Type B pancreatic cell (in vitro differentiated cells): ENCODE results near the gene PRPF4. TPM values are rescaled to one million over a fixed set of nuclear protein-coding genes. Genes with fewer than 3 reads are reported as not detected.
"Not testable (repeated sequence)": the region's sequence is repeated elsewhere in the genome, so short reads cannot be mapped to it uniquely, and the experiment has no call there.

Experiments
- DNase-seq: peaks from one replicate; pipeline ENCODE4 v3.0.0; 2021; ENCODE audit warnings: mixed read lengths; ENCODE audit not compliant: unreplicated experiment; ENCODE audit errors: extremely low spot score
- H3K27ac Mint-ChIP-seq: 2 replicates; pipeline ENCODE4 v1.8.0; 2021; ENCODE audit warnings: mild to moderate bottlenecking, mixed read lengths
- H3K27me3 Mint-ChIP-seq: 2 replicates; pipeline ENCODE4 v1.8.0; 2021; ENCODE audit warnings: mixed read lengths
- H3K36me3 Mint-ChIP-seq: 2 replicates; pipeline ENCODE4 v1.8.0; 2021; ENCODE audit warnings: mixed read lengths
- H3K4me1 Mint-ChIP-seq: one replicate; pipeline ENCODE4 v1.8.0; 2021; ENCODE audit warnings: mixed read lengths; ENCODE audit not compliant: unreplicated experiment
- H3K4me3 Mint-ChIP-seq: 2 replicates; pipeline ENCODE4 v1.8.0; 2021; ENCODE audit warnings: mild to moderate bottlenecking, mixed read lengths
- H3K9me3 Mint-ChIP-seq: 2 replicates; pipeline ENCODE4 v1.8.0; 2021; ENCODE audit warnings: mixed read lengths
- total RNA-seq: library from RNA; stranded (reverse); gene quantifications from 2 replicates; pipeline ENCODE4 v1.2.1, GENCODE V29; 2021; ENCODE audit warnings: low replicate concordance
- TF ChIP-seq, protein P1 (sequence below): fragments of 200-600 bp; sonication (generic); conservative IDR thresholded peaks from 2 replicates; pipeline ENCODE4 v1.5.0; 2021; ENCODE audit warnings: antibody characterized with exemption, mild to moderate bottlenecking

PRPF4 gene
- total RNA-seq, 1 donor from 2014 or later, result 38.0 TPM

DNA sequence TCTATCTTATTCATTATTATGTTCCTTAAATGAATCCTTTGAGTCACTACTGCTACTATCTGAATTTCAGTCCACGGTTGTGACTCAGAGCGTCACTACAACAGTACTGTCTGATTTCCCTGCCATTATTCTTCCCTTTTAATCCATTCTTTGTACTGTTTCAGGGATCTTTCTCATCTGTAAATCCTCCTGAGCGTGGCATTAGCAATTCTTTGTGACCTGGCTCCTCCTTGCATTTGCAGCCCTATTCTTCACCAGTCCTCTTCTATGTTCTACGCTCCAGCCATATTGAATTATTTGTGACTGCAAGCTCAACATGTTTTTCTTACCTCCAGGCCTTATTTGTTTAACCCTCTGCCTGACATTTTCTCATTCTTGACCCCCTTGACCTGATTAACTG lies 5.9 kb downstream of the PRPF4 start:
- DNase-seq, result no peak
- TF ChIP-seq, protein P1, sequence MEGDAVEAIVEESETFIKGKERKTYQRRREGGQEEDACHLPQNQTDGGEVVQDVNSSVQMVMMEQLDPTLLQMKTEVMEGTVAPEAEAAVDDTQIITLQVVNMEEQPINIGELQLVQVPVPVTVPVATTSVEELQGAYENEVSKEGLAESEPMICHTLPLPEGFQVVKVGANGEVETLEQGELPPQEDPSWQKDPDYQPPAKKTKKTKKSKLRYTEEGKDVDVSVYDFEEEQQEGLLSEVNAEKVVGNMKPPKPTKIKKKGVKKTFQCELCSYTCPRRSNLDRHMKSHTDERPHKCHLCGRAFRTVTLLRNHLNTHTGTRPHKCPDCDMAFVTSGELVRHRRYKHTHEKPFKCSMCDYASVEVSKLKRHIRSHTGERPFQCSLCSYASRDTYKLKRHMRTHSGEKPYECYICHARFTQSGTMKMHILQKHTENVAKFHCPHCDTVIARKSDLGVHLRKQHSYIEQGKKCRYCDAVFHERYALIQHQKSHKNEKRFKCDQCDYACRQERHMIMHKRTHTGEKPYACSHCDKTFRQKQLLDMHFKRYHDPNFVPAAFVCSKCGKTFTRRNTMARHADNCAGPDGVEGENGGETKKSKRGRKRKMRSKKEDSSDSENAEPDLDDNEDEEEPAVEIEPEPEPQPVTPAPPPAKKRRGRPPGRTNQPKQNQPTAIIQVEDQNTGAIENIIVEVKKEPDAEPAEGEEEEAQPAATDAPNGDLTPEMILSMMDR, result no peak
- Mint-ChIP-seq H3K27ac (no peak overlapping the region), H3K36me3 (peaks cover 47% of the 10 kb centered on the region), H3K9me3 (no peaks in the 10 kb centered on the region), H3K4me3 (no peak overlapping the region), H3K4me1 (peaks cover 7% of the 10 kb centered on the region), H3K27me3 (no peaks in the 10 kb centered on the region)

DNA sequence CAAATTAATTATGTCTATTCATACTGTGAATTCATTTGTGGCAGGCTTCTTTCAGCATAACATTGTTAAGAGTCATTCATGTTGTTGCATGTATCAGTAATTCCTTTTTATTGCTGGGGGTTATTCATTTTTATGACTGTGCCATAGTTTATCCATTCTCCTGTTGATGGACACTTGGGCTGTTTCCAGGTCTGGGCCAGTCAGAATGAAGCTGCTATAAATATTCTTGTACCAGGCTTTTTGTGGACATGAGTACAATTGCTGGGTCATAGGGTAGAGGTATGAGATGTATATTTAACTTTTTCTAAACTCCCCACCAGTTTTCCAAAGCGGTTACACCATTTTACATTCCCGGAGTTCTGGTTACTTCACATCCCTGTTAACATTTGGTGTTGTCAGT lies 13.6 kb downstream of the PRPF4 start:
- Mint-ChIP-seq H3K4me3 (no peak overlapping the region), H3K36me3 (peaks cover 25% of the 10 kb centered on the region), H3K27ac (no peak overlapping the region), H3K4me1 (no peaks in the 10 kb centered on the region), H3K27me3 (no peaks in the 10 kb centered on the region), H3K9me3 (no peaks in the 10 kb centered on the region)
- TF ChIP-seq, protein P1, result no peak
- no peak for DNase-seq

DNA sequence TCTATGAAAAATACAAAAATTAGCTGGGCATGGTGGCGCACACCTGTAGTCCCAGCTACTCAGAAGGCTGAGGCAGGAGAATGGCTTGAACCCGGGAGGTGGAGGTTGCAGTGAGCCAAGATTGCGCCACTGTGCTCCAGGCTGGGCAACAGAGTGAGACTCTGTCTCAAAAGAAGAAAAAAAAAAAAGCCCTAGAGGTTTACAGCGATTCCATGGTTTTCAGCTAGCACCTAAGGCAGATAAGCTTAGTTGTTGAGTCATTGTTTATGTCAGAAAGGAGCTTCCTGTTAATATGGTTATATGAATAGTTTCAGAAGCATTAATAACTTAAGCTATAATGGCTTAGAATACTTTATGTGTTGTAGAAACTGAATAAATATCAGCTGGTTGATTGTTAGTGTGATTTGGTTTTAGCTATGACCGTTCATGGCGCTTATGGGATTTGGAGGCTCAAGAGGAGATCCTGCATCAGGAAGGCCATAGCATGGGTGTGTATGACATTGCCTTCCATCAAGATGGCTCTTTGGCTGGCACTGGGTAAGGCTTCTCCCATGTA lies 14.7 kb downstream of the PRPF4 start:
- H3K36me3 Mint-ChIP-seq, result peaks cover 17% of the 10 kb centered on the region
- H3K27me3 Mint-ChIP-seq, result no peaks in the 10 kb centered on the region
- no peak for DNase-seq
- no peak overlapping the region for H3K4me3 Mint-ChIP-seq
- no peaks in the 10 kb centered on the region for H3K4me1 Mint-ChIP-seq
- no peaks in the 10 kb centered on the region for H3K9me3 Mint-ChIP-seq
- TF ChIP-seq, protein P1, result no peak
- no peak overlapping the region for H3K27ac Mint-ChIP-seq

DNA sequence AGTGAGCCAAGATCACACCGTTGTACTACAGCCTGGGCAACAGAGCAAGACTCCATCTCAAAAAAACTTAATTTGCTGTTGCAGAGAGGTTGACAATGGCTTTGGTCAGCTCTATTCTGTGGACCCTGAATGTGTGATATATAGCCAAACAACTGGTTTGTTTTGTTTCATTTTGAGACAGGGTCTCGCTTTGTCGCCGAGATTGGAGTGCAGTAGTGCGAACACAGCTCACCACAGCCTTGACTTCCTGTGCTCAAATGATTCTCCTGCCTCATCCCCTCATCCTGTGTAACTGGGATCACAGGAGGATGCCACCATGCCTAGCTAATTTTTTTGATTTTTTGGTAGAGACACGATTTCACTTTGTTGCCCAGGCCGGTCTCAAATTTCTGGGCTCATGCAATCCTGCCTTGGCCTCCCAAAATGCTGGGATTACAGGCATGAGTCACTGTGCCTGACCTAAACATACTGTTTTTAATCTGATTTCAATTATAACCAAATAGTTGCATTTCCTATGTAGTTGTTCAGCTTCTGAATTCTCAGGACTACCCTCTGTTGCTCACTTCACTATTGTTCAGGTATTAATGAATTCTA lies 17.9 kb downstream of the PRPF4 start:
- Mint-ChIP-seq H3K9me3 (no peaks in the 10 kb centered on the region), H3K4me3 (no peak overlapping the region), H3K36me3 (peaks cover 9% of the 10 kb centered on the region), H3K27me3 (no peaks in the 10 kb centered on the region), H3K4me1 (no peaks in the 10 kb centered on the region), H3K27ac (no peak overlapping the region)
- TF ChIP-seq, protein P1, result no peak
- no peak for DNase-seq

DNA sequence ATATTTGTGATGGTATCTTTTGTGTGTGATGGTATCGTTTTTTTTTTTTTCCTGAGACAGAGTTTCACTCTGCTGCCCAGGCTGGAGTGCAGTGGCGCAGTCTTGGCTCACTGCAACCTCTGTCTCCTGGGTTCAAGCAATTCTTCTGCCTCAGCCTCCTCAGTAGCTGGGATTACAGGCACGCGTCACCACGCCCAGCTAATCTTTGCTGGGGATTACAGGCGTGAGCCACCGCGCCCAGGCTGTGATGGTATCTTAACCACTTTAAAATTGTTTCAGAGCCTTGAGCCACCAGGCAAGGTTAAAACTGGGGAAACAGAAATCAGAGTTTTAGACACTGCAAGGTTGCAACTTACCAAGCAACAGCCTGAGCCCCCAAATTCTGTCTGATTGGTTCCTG lies 20.8 kb downstream of the PRPF4 start:
- H3K27ac Mint-ChIP-seq, result peak overlapping the region; percentile 33
- H3K4me3 Mint-ChIP-seq, H3K27me3 Mint-ChIP-seq, H3K36me3 Mint-ChIP-seq, H3K9me3 Mint-ChIP-seq, DNase-seq, H3K4me1 Mint-ChIP-seq: not testable (repeated sequence)

DNA sequence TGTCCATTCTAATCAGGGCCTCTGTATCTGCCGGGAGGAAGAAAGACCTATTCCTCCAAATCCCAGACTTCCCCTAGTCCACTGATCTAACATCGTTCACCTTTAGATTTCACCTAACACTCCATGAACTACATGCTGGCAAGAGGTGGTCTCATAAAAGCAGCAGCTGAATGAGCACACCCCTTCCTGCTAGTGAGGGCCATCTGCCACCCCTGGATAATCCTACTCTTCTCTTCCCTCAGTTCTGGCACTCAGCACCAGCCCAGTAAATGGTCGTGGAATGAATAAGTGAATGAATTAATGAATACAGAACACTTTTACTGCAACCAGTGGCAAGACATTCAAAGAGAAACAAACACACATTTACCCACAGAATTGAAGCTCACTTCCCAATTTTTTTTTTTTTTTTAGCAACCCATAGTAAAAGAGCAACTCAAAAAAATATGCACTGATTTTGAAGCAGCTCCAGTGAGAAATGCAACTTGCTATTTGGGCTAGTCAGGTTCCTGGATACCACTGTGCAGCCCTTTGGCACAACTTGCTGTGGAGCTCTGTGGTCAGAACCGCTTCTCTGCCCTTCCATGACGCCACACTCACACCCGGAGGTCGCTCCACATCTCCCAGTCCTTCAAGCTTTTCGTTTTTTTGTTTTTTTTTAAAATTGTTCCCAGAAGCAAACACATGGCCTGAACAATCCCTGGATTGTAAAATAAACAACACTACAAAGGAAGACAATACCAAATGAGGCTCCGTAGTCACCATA lies 21.5 kb downstream of the PRPF4 start:
- no peak for DNase-seq
- Mint-ChIP-seq H3K9me3 (no peaks in the 10 kb centered on the region), H3K36me3 (no peaks in the 10 kb centered on the region), H3K4me3 (no peak overlapping the region), H3K4me1 (peaks cover 8% of the 10 kb centered on the region), H3K27me3 (peaks cover 4% of the 10 kb centered on the region), H3K27ac (no peak overlapping the region)
- TF ChIP-seq, protein P1, result no peak
